Hepatocyte (in vitro differentiated cells): ENCODE measurements around the gene IKBIP.
A peak's percentile ranks its signal among the peaks of the same experiment; 100 is the strongest.

ENCODE experiments used
- CTCF ChIP-seq: fragments of 200-600 bp; sonication (generic); IDR thresholded peaks from 2 replicates; pipeline ENCODE4 v1.5.1; 2016; ENCODE audit warnings: antibody characterized with exemption, mild to moderate bottlenecking; ENCODE audit not compliant: poor library complexity
- EZH2phosphoT487 ChIP-seq: fragments of 200-600 bp; sonication (generic); IDR thresholded peaks from one replicate; pipeline ENCODE4 v1.6.1; 2018; ENCODE audit warnings: antibody characterized with exemption, mild to moderate bottlenecking, low read depth, moderate library complexity; ENCODE audit not compliant: unreplicated experiment, severe bottlenecking

GRCh38 chr12:98644433-98644711 is 216 bp downstream of the IKBIP start:
- TF ChIP-seq EZH2phosphoT487 (no peak), CTCF (peak; percentile 12)
